K562 (cell line): ENCODE results near the gene VMP1. TPM values are rescaled to one million over a fixed set of nuclear protein-coding genes. Genes with fewer than 3 reads are reported as not detected.

Experiments used
- ARHGAP35 ChIP-seq: fragments of 450-650 bp; IDR thresholded peaks from 2 replicates; pipeline ENCODE4 v1.6.1; 2018; ENCODE audit not compliant: partially characterized antibody
- ATF7 ChIP-seq: fragments of 450-650 bp; IDR thresholded peaks from 2 replicates; pipeline ENCODE4 v1.7.1; 2014; ENCODE audit warnings: mild to moderate bottlenecking, moderate library complexity
- EP300 ChIP-seq: IDR thresholded peaks from 2 replicates; pipeline ENCODE4 v1.6.1; 2012; ENCODE audit warnings: low read length, improper control_type of control experiment
- FOXM1 ChIP-seq, 2 experiments: fragments of 450-650 bp in 1 of 2; sonication (generic) in 1 of 2; formaldehyde crosslinking in 1 of 2; IDR thresholded peaks; 2 replicates each; pipeline versions ENCODE4 v1.6.1 to v1.9.0; 2017 to 2022; ENCODE audit warnings: low read depth in 2 of 2, mild to moderate bottlenecking in 2 of 2, missing genetic modification reagents in 1 of 2, moderate library complexity in 1 of 2
- HDAC1 ChIP-seq, 2 experiments: fragments of 450-650 bp; IDR thresholded peaks; 2 replicates each; pipeline ENCODE4 v1.6.1; 2016 to 2017; ENCODE audit warnings: inconsistent platforms in 1 of 2, mild to moderate bottlenecking in 1 of 2, moderate library complexity in 1 of 2
- HDAC2 ChIP-seq: fragments of 450-650 bp; IDR thresholded peaks from 2 replicates; pipeline ENCODE4 v1.6.1; 2016; ENCODE audit warnings: mild to moderate bottlenecking
- HNRNPUL1 ChIP-seq: fragments of 200-400 bp; formaldehyde crosslinking; IDR thresholded peaks from 2 replicates; pipeline ENCODE4 v1.6.1; 2017; ENCODE audit warnings: low read length
- KDM1A ChIP-seq, 2 experiments: fragments of 450-650 bp; IDR thresholded peaks; 2 replicates each; pipeline ENCODE4 v1.6.1; 2016; ENCODE audit warnings: mild to moderate bottlenecking in 2 of 2
- MAFF ChIP-seq: IDR thresholded peaks from 2 replicates; pipeline ENCODE4 v1.6.1; 2012; ENCODE audit warnings: low read length, improper control_type of control experiment
- MAZ ChIP-seq, 2 experiments: fragments of 450-650 bp in 1 of 2; sonication (generic) in 1 of 2; formaldehyde crosslinking; IDR thresholded peaks in 1 of 2; conservative IDR thresholded peaks in 1 of 2; 2 replicates each; pipeline versions ENCODE4 v1.4.0 to v1.5.0; 2020; ENCODE audit warnings: mild to moderate bottlenecking in 1 of 2, missing genetic modification reagents in 1 of 2
- MXI1 ChIP-seq: IDR thresholded peaks from 2 replicates; pipeline ENCODE4 v1.6.1; 2011; ENCODE audit warnings: low read depth, mild to moderate bottlenecking, improper control_type of control experiment, low read length
- MYNN ChIP-seq, 2 experiments: sonication (generic); formaldehyde crosslinking in 1 of 2; IDR thresholded peaks; 2 replicates each; pipeline versions ENCODE4 v1.5.0 to v1.6.1; 2016 to 2020; ENCODE audit warnings: antibody characterized with exemption in 1 of 2, missing genetic modification reagents in 1 of 2
- NR2C1 ChIP-seq, 2 experiments: fragments of 450-650 bp; IDR thresholded peaks; 2 replicates each; pipeline ENCODE4 v1.6.1; 2017; ENCODE audit warnings: mild to moderate bottlenecking in 2 of 2, antibody characterized with exemption in 1 of 2, inconsistent platforms in 1 of 2, missing compliant biosample characterization in 1 of 2, missing genetic modification characterization in 1 of 2
- U2AF1 ChIP-seq: fragments of 200-400 bp; formaldehyde crosslinking; optimal IDR thresholded peaks from 2 replicates; pipeline ENCODE3; 2017; ENCODE audit warnings: mild to moderate bottlenecking, low read depth, low read length, moderate library complexity
- ZNF224 ChIP-seq: sonication (generic); formaldehyde crosslinking; IDR thresholded peaks from 2 replicates; pipeline ENCODE4 v1.8.0; 2022; ENCODE audit warnings: mild to moderate bottlenecking, missing genetic modification reagents
- ZNF274 ChIP-seq: IDR thresholded peaks from 2 replicates; pipeline ENCODE4 v1.6.1; 2011; ENCODE audit warnings: low read depth, mild to moderate bottlenecking, low read length, moderate library complexity, borderline replicate concordance
- ZNF384 ChIP-seq: IDR thresholded peaks from 2 replicates; pipeline ENCODE4 v1.6.1; 2012; ENCODE audit warnings: low read depth, low read length, improper control_type of control experiment
- ZNF445 ChIP-seq: fragments of 250-450 bp; sonication (Bioruptor Pico); IDR thresholded peaks from 2 replicates; pipeline ENCODE4 v1.4.0; 2020; ENCODE audit warnings: low read depth, mild to moderate bottlenecking, moderate library complexity
- ZNF668 ChIP-seq: fragments of 250-450 bp; sonication (Bioruptor Pico); IDR thresholded peaks from 2 replicates; pipeline ENCODE4 v1.8.0; 2022; ENCODE audit warnings: mild to moderate bottlenecking, inconsistent platforms
- polyA plus RNA-seq, 8 experiments: library from polyadenylated mRNA; depleted of rRNA in 4 of 8; stranded (reverse) in 5 of 8; unstranded in 3 of 8; fragments of >200 nt; fragmentation: Nextera tagmentation in 2 of 8; fragmentation: Illumina TruSeq in 1 of 8; extraction: Ambion mirVana in 2 of 8; extraction: Trizol in 1 of 8; gene quantifications; 2 replicates each; pipeline versions ENCODE4 v1.2.1 to v1.2.3, GENCODE V29; 2011 to 2014; ENCODE audit warnings: inconsistent platforms in 1 of 8, missing spikeins in 1 of 8
- total RNA-seq, 7 experiments: library from RNA; depleted of rRNA in 6 of 7; stranded (reverse); fragments of >200 nt in 6 of 7; fragmentation: Illumina TruSeq in 2 of 7; extraction: Trizol in 2 of 7; gene quantifications; 2 replicates each; pipeline versions ENCODE4 v1.2.1 to v1.2.3, GENCODE V29; 2011 to 2021; ENCODE audit warnings: low replicate concordance in 1 of 7
- TF ChIP-seq, protein P1 (sequence below): fragments of 450-650 bp; IDR thresholded peaks from 2 replicates; pipeline ENCODE4 v1.6.1; 2017; ENCODE audit warnings: antibody characterized with exemption
- TF ChIP-seq, protein P2 (sequence below): fragments of 200-800 bp; sonication (Bioruptor generic); IDR thresholded peaks from 2 replicates; pipeline ENCODE4 v1.6.1; 2017; ENCODE audit warnings: missing genetic modification characterization, missing compliant biosample characterization
- TF ChIP-seq, protein P3 (sequence below): fragments of 450-650 bp; IDR thresholded peaks from 2 replicates; pipeline ENCODE4 v1.6.1; 2016; ENCODE audit warnings: borderline replicate concordance

The VMP1 gene
- total and polyA plus RNA-seq, 9 of the 15 experiments (the other 6 are each of a cell fraction or from before 2014, with no cell fraction given) = 123 to 304 (median 151) TPM

DNA sequence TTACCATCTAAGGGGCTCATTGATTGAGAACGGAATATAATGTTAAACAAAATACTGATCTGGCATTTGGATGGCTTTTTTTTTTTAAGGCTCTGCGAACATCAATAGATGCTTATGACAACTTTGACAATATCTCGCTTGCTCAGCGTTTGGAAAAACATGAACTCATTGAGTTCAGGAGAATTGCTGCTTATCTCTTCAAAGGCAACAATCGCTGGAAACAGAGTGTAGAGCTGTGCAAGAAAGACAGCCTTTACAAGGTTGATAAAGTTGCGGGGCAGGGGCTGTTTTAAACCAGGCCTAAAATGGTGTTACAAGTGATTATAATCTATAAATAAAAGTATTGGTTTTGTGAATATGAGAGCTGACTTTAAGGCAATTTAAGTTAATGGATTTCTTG, 22.5 kb upstream of the VMP1 start (continued):
- TF ChIP-seq, protein P1, sequence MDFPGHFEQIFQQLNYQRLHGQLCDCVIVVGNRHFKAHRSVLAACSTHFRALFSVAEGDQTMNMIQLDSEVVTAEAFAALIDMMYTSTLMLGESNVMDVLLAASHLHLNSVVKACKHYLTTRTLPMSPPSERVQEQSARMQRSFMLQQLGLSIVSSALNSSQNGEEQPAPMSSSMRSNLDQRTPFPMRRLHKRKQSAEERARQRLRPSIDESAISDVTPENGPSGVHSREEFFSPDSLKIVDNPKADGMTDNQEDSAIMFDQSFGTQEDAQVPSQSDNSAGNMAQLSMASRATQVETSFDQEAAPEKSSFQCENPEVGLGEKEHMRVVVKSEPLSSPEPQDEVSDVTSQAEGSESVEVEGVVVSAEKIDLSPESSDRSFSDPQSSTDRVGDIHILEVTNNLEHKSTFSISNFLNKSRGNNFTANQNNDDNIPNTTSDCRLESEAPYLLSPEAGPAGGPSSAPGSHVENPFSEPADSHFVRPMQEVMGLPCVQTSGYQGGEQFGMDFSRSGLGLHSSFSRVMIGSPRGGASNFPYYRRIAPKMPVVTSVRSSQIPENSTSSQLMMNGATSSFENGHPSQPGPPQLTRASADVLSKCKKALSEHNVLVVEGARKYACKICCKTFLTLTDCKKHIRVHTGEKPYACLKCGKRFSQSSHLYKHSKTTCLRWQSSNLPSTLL = no peak
- peak; percentile 60; the same call in 1 of the 2 replicates for TF ChIP-seq MYNN (IDR thresholded peaks at IDR 0.05)
- TF ChIP-seq MYNN (CRISPR knock-in tag; IDR thresholded peaks at IDR 0.05) = no peak
- no peak for TF ChIP-seq U2AF1
- no peak for TF ChIP-seq HDAC1 (IDR thresholded peaks at IDR 0.05)
- no peak for TF ChIP-seq ZNF224 (CRISPR knock-in tag)
- TF ChIP-seq MXI1 = peak; percentile 80; the same call in 1 of the 2 replicates
- no peak for TF ChIP-seq ZNF668 (CRISPR knock-in tag)
- TF ChIP-seq ZNF274 = no peak
- TF ChIP-seq, protein P2, sequence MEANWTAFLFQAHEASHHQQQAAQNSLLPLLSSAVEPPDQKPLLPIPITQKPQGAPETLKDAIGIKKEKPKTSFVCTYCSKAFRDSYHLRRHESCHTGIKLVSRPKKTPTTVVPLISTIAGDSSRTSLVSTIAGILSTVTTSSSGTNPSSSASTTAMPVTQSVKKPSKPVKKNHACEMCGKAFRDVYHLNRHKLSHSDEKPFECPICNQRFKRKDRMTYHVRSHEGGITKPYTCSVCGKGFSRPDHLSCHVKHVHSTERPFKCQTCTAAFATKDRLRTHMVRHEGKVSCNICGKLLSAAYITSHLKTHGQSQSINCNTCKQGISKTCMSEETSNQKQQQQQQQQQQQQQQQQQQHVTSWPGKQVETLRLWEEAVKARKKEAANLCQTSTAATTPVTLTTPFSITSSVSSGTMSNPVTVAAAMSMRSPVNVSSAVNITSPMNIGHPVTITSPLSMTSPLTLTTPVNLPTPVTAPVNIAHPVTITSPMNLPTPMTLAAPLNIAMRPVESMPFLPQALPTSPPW (CRISPR knock-in tag) = peak; percentile 66
- no peak for TF ChIP-seq HNRNPUL1
- peak; percentile 88 for TF ChIP-seq ZNF384
- no peak for TF ChIP-seq NR2C1 (IDR thresholded peaks at IDR 0.05)
- 0 out of 2 replicates have a peak, but pooled peaks have one; percentile 42 for TF ChIP-seq NR2C1 (tag; IDR thresholded peaks at IDR 0.05)
- peak; percentile 41 to 80; a peak in 3 of 4 replicates for TF ChIP-seq KDM1A (IDR thresholded peaks at IDR 0.05)
- TF ChIP-seq MAFF = peak; percentile 73
- peak; percentile 67 for TF ChIP-seq ATF7
- TF ChIP-seq, protein P3, sequence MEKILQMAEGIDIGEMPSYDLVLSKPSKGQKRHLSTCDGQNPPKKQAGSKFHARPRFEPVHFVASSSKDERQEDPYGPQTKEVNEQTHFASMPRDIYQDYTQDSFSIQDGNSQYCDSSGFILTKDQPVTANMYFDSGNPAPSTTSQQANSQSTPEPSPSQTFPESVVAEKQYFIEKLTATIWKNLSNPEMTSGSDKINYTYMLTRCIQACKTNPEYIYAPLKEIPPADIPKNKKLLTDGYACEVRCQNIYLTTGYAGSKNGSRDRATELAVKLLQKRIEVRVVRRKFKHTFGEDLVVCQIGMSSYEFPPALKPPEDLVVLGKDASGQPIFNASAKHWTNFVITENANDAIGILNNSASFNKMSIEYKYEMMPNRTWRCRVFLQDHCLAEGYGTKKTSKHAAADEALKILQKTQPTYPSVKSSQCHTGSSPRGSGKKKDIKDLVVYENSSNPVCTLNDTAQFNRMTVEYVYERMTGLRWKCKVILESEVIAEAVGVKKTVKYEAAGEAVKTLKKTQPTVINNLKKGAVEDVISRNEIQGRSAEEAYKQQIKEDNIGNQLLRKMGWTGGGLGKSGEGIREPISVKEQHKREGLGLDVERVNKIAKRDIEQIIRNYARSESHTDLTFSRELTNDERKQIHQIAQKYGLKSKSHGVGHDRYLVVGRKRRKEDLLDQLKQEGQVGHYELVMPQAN = no peak
- TF ChIP-seq ZNF445 (CRISPR knock-in tag) = no peak
- TF ChIP-seq MAZ (CRISPR knock-in tag; conservative IDR thresholded peaks at IDR 0.05 in 1 of 2, IDR thresholded peaks at IDR 0.05 in 1 of 2) = 0 out of 4 replicates have a peak, but pooled peaks of 1 of the 2 experiments have one; percentile 32
- no peak for TF ChIP-seq ARHGAP35
- peak; percentile 77; the same call in 1 of the 2 replicates for TF ChIP-seq HDAC2
- TF ChIP-seq FOXM1 (IDR thresholded peaks at IDR 0.05; ENCODE audit: low read depth) = peak; percentile 92
- TF ChIP-seq FOXM1 (CRISPR knock-in tag; IDR thresholded peaks at IDR 0.05; ENCODE audit: low read depth) = no peak
- TF ChIP-seq EP300 = peak; percentile 96
